D721Med (cell line): ENCODE data around the gene SLC25A26.

Source experiments
- DNase-seq: peaks from one replicate; pipeline ENCODE4 v3.0.0; 2011; ENCODE audit warnings: low spot score; ENCODE audit not compliant: insufficient read length
- FAIRE-seq: peaks from 2 replicates; lab custom pipeline; 2011; peaks lifted over from hg19 to GRCh38; lab: Jason Lieb, UNC
- TF ChIP-seq, protein P1 (sequence below): IDR thresholded peaks from 2 replicates; pipeline ENCODE4 v1.5.1; 2012; ENCODE audit warnings: mild to moderate bottlenecking, control low read depth; ENCODE audit not compliant: insufficient read depth; ENCODE audit errors: missing control alignments

SLC25A26 gene

DNA sequence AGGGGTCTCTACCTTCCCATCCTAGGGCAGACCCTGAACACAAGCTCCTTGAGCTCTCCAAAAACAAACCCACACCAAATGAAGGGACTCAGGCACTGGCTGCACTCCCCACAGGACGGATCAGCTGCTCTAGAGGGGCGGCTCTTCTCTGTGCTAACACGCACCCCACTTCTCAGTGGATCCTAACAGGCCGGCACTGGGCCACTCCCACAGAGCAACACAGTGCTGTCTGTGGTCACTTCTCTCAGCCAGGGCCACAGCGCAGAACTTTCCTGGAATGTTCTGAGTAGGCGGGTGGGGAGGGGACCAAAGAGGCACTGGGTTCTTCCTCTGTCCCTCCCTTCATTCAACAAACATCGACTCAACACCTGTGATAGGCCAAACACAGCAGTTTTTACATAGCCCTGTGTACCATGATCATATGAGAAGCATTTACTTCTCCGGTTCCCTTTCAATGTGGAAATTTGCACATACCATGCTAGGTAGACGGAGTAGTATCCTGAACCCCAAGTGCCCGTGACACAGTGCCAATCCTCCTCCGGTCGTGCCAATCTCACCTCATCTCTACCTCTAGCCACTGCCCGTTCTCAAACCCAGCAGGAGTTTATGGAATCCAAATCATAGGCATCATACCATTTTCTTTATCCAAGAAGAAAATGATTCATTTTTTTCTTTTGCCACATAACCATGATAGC is 181.9 kb downstream of the SLC25A26 start:
- FAIRE-seq (no peak), DNase-seq (no peak)
- TF ChIP-seq, protein P1, sequence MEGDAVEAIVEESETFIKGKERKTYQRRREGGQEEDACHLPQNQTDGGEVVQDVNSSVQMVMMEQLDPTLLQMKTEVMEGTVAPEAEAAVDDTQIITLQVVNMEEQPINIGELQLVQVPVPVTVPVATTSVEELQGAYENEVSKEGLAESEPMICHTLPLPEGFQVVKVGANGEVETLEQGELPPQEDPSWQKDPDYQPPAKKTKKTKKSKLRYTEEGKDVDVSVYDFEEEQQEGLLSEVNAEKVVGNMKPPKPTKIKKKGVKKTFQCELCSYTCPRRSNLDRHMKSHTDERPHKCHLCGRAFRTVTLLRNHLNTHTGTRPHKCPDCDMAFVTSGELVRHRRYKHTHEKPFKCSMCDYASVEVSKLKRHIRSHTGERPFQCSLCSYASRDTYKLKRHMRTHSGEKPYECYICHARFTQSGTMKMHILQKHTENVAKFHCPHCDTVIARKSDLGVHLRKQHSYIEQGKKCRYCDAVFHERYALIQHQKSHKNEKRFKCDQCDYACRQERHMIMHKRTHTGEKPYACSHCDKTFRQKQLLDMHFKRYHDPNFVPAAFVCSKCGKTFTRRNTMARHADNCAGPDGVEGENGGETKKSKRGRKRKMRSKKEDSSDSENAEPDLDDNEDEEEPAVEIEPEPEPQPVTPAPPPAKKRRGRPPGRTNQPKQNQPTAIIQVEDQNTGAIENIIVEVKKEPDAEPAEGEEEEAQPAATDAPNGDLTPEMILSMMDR = no peak

DNA sequence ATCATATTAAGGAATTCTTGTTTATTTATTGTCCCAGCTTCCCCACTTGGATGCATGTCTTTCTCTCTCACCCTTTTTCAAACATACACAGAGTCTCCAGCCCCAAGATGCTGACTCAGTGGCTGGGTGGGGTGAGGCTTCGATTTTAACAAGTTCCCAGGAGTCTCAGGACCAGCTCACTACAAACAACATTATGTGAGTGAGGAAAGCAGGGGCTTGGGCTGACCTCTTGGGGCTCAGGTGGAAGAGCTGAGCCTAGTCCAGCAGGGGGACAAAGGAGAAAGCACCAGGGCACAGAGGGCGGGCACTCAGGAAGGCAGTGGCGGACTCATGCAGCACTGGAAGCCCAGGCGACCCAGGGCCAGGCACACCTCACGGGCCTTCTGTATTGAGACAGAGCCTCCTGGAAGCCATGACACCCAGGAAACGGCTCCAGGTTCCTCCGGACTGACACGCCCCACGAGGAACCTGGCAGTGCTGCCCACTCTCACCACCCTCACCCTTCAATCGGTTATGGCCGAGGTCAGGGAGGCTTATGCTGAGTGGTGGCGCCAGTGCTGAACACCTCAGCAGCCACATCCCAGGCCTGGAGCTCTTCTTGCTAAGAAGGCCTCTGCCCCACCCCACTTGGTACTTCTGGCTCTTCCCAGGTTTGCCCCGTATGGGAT is 182.7 kb downstream of the SLC25A26 start:
- DNase-seq (no peak), FAIRE-seq (no peak)
- TF ChIP-seq, protein P1 = no peak

DNA sequence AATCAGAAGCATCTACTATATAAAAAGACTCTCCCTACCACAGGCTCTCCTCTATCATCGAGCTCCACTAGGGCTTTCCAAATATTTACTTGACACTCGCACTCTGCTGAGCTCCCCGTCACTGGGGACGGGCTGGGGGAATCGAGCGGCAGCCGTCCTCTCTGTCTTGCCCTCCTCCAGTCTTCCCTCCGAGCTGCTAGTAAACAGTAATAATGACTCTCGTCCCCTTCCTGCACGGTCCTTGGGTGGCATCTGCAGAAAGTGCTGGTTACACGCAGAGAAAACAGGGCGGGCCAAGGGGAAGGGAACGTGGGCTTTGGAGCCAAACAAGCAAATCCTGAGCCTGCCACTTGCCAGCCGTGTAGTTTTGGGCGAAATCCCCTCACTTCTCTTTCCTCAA is 183.4 kb downstream of the SLC25A26 start:
- TF ChIP-seq, protein P1 = no peak
- no peak for DNase-seq
- no peak for FAIRE-seq

DNA sequence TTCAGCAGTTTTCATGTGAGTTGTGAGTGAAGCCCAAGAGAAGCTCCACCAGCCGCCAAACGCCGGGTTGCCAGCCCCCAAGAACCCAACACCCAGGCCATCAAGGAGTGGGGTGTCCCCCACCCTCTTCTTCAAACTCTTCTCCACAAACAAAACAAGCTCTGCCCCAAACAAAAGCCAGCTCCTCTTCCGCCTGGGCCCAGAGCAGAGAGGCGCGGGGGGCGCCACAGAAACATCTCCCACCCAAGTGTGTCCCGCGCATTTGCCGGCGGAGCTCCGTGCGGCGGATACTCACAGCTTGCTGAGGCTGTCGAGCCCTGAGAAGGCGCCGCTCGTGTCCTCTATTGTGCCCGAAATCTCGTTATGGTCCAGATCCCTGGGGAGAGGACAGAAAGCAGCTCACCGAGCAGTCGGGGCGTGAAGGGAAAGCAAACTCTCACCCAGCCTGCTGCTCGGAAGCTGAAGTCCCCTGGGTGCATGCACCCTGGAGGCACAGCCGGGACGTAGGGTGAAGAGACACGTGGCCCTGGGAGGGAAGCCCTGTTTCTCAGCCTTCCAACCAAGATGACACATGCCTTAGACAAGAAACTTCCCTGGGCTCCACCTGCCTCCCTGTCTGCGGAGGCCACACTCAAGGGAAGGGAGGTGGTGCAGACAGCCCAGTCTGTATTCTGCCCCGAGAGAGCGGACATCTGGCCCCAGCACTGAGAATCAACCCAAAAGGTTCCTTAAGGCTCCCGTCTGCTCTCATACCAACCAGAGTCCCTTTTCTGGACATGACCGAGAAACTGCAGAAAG is 184.3 kb downstream of the SLC25A26 start:
- DNase-seq = no peak
- TF ChIP-seq, protein P1 = no peak
- FAIRE-seq = no peak

DNA sequence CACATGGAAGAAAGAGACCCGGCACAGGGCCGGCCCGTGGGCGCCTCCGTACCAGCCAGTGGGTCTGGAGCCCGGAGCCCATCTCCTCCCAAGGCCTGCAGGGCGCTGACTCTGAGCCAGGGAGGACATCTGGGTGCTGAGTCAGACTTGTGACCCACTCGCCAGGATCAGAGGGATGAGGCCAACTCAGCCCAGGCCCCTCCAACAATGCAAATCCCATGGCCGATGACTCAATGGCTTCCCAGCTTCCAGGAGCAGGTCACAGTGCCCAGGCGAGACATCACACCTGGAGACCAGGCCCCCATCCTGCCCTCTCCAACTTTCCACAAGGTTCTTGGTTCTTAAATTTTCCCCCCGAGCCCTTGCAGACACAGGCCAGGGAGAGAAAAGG is 184.9 kb downstream of the SLC25A26 start:
- DNase-seq (no peak), FAIRE-seq (no peak)
- TF ChIP-seq, protein P1 = no peak

DNA sequence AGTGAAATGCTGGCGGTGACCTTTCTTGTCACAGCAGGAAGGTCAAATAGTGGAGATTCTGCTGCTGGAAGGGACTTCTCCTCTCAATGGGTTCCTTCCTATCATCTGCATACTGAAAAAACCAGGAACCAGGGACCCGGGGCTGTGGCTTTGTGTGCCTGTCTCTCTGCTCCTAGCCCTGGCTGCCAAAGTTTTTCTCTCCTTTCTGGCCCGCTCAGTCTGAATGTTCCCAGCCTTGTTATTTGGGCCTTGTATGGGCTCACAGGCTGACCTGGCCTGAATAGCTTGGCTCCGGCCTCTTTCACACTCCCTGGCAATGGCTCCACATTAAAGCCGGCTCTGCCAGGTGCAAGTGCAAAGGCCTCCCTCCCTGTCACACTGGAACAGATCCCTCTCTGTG is 185.4 kb downstream of the SLC25A26 start:
- TF ChIP-seq, protein P1 = no peak
- DNase-seq (no peak), FAIRE-seq (no peak)
